Measurements from ENCODE around the gene EID3. TPM values are rescaled to one million over a fixed set of nuclear protein-coding genes. Genes with fewer than 3 reads are reported as not detected.

Gene EID3
- total RNA-seq, 1 experiment from 2014 or later: 3.2 TPM

DNA sequence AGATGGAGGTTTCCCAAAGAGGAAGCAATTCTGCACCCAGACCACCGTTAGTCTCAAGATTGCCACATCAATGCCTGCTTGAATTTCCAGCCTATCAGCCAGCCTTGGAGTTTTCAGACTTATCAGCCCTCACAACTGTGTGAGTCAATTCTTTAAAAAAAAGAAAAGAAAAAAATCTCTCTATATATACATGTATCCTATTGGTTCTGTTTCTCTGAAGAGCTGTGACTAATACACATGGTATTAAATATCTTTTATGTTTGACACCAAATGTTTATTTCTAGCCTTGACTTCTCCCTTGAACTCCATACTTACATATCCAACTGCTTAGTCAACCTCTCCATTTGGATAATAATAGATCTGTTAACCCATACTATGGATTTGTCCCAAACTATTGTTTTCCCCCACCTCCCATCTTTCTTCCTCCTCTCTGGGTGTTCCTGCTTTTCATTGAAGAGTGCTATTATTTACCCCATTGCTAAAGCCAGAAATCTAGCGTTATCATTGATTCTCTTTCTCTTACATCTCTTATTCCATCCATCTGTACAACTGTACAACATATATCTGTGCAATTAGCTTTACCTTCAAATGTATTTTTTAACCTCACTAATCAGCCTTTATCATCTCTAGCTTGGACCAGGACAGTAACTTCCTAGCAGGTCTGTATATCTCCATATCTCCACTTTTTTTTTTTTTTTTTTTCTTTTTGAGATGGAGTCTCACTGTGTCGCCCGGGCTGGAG is 22.7 kb upstream of the EID3 start (continued):
- TF ChIP-seq, protein P1, sequence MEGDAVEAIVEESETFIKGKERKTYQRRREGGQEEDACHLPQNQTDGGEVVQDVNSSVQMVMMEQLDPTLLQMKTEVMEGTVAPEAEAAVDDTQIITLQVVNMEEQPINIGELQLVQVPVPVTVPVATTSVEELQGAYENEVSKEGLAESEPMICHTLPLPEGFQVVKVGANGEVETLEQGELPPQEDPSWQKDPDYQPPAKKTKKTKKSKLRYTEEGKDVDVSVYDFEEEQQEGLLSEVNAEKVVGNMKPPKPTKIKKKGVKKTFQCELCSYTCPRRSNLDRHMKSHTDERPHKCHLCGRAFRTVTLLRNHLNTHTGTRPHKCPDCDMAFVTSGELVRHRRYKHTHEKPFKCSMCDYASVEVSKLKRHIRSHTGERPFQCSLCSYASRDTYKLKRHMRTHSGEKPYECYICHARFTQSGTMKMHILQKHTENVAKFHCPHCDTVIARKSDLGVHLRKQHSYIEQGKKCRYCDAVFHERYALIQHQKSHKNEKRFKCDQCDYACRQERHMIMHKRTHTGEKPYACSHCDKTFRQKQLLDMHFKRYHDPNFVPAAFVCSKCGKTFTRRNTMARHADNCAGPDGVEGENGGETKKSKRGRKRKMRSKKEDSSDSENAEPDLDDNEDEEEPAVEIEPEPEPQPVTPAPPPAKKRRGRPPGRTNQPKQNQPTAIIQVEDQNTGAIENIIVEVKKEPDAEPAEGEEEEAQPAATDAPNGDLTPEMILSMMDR (IDR thresholded peaks at IDR 0.05): no peak
- TF ChIP-seq, protein P2, sequence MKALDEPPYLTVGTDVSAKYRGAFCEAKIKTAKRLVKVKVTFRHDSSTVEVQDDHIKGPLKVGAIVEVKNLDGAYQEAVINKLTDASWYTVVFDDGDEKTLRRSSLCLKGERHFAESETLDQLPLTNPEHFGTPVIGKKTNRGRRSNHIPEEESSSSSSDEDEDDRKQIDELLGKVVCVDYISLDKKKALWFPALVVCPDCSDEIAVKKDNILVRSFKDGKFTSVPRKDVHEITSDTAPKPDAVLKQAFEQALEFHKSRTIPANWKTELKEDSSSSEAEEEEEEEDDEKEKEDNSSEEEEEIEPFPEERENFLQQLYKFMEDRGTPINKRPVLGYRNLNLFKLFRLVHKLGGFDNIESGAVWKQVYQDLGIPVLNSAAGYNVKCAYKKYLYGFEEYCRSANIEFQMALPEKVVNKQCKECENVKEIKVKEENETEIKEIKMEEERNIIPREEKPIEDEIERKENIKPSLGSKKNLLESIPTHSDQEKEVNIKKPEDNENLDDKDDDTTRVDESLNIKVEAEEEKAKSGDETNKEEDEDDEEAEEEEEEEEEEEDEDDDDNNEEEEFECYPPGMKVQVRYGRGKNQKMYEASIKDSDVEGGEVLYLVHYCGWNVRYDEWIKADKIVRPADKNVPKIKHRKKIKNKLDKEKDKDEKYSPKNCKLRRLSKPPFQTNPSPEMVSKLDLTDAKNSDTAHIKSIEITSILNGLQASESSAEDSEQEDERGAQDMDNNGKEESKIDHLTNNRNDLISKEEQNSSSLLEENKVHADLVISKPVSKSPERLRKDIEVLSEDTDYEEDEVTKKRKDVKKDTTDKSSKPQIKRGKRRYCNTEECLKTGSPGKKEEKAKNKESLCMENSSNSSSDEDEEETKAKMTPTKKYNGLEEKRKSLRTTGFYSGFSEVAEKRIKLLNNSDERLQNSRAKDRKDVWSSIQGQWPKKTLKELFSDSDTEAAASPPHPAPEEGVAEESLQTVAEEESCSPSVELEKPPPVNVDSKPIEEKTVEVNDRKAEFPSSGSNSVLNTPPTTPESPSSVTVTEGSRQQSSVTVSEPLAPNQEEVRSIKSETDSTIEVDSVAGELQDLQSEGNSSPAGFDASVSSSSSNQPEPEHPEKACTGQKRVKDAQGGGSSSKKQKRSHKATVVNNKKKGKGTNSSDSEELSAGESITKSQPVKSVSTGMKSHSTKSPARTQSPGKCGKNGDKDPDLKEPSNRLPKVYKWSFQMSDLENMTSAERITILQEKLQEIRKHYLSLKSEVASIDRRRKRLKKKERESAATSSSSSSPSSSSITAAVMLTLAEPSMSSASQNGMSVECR (CRISPR knock-in tag; IDR thresholded peaks at IDR 0.05; ENCODE audit: borderline replicate concordance): no peak
- TF ChIP-seq, protein P3, sequence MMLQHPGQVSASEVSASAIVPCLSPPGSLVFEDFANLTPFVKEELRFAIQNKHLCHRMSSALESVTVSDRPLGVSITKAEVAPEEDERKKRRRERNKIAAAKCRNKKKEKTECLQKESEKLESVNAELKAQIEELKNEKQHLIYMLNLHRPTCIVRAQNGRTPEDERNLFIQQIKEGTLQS (CRISPR knock-in tag; conservative IDR thresholded peaks at IDR 0.05): no peak
- TF ChIP-seq MXD4 (CRISPR knock-in tag; IDR thresholded peaks at IDR 0.05; ENCODE audit: borderline replicate concordance) (no peak), MYBL2 (CRISPR knock-in tag; IDR thresholded peaks at IDR 0.05) (no peak)
- TF ChIP-seq, protein P4, sequence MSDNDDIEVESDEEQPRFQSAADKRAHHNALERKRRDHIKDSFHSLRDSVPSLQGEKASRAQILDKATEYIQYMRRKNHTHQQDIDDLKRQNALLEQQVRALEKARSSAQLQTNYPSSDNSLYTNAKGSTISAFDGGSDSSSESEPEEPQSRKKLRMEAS (CRISPR knock-in tag; IDR thresholded peaks at IDR 0.05): no peak
- TF ChIP-seq, protein P5, sequence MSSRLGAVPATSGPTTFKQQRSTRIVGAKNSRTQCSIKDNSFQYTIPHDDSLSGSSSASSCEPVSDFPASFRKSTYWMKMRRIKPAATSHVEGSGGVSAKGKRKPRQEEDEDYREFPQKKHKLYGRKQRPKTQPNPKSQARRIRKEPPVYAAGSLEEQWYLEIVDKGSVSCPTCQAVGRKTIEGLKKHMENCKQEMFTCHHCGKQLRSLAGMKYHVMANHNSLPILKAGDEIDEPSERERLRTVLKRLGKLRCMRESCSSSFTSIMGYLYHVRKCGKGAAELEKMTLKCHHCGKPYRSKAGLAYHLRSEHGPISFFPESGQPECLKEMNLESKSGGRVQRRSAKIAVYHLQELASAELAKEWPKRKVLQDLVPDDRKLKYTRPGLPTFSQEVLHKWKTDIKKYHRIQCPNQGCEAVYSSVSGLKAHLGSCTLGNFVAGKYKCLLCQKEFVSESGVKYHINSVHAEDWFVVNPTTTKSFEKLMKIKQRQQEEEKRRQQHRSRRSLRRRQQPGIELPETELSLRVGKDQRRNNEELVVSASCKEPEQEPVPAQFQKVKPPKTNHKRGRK (CRISPR knock-in tag; IDR thresholded peaks at IDR 0.05; ENCODE audit: borderline replicate concordance): no peak

DNA sequence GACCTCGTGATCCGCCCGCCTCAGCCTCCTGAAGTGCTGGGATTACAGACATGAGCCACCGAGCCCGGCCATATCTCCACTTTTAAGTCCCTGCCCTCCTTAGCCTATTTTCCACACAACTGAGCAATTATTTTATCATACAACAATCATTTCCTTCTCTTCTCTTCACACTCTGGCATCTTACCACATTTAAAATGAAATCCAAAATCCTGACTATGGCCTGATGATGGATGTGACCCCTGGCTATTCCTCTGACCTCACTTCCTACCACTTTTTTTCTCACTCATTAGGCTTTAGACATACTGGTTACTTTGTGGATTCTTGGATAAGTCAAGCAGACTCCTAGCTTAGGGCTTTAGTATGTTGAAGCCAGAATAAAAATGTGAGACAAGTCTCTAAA is 21.9 kb upstream of the EID3 start:
- Mint-ChIP-seq H3K9me3 (peaks cover 7% of the 10 kb centered on the region; the same call in 1 of the 2 replicates), H3K27me3 (ENCODE audit: low read depth) (no peaks in the 10 kb centered on the region; the same call in 1 of the 2 replicates), H3K4me3 (no peak overlapping the region), H3K4me1 (peaks cover 16% of the 10 kb centered on the region), H3K27ac (no peak overlapping the region), H3K36me3 (no peaks in the 10 kb centered on the region)
- ChIA-PET POLR2A (no interaction called here), CTCF (no interaction called here)
- ATAC-seq (no peak), DNase-seq (ENCODE audit: low spot score) (no peak)
- TF ChIP-seq, protein P6, sequence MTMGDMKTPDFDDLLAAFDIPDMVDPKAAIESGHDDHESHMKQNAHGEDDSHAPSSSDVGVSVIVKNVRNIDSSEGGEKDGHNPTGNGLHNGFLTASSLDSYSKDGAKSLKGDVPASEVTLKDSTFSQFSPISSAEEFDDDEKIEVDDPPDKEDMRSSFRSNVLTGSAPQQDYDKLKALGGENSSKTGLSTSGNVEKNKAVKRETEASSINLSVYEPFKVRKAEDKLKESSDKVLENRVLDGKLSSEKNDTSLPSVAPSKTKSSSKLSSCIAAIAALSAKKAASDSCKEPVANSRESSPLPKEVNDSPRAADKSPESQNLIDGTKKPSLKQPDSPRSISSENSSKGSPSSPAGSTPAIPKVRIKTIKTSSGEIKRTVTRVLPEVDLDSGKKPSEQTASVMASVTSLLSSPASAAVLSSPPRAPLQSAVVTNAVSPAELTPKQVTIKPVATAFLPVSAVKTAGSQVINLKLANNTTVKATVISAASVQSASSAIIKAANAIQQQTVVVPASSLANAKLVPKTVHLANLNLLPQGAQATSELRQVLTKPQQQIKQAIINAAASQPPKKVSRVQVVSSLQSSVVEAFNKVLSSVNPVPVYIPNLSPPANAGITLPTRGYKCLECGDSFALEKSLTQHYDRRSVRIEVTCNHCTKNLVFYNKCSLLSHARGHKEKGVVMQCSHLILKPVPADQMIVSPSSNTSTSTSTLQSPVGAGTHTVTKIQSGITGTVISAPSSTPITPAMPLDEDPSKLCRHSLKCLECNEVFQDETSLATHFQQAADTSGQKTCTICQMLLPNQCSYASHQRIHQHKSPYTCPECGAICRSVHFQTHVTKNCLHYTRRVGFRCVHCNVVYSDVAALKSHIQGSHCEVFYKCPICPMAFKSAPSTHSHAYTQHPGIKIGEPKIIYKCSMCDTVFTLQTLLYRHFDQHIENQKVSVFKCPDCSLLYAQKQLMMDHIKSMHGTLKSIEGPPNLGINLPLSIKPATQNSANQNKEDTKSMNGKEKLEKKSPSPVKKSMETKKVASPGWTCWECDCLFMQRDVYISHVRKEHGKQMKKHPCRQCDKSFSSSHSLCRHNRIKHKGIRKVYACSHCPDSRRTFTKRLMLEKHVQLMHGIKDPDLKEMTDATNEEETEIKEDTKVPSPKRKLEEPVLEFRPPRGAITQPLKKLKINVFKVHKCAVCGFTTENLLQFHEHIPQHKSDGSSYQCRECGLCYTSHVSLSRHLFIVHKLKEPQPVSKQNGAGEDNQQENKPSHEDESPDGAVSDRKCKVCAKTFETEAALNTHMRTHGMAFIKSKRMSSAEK (CRISPR knock-in tag; IDR thresholded peaks at IDR 0.05; ENCODE audit: borderline replicate concordance): no peak
- TF ChIP-seq RORB (CRISPR knock-in tag; IDR thresholded peaks at IDR 0.05): no peak
- TF ChIP-seq NFATC4 (CRISPR knock-in tag; IDR thresholded peaks at IDR 0.05): no peak
- TF ChIP-seq ZNF121 (CRISPR knock-in tag; IDR thresholded peaks at IDR 0.05): no peak
- no peak for TF ChIP-seq SP1 (CRISPR knock-in tag; conservative IDR thresholded peaks at IDR 0.05)
- TF ChIP-seq, protein P7, sequence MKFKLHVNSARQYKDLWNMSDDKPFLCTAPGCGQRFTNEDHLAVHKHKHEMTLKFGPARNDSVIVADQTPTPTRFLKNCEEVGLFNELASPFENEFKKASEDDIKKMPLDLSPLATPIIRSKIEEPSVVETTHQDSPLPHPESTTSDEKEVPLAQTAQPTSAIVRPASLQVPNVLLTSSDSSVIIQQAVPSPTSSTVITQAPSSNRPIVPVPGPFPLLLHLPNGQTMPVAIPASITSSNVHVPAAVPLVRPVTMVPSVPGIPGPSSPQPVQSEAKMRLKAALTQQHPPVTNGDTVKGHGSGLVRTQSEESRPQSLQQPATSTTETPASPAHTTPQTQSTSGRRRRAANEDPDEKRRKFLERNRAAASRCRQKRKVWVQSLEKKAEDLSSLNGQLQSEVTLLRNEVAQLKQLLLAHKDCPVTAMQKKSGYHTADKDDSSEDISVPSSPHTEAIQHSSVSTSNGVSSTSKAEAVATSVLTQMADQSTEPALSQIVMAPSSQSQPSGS (CRISPR knock-in tag; IDR thresholded peaks at IDR 0.05; ENCODE audit: borderline replicate concordance, low read depth): no peak
- TF ChIP-seq, protein P8, sequence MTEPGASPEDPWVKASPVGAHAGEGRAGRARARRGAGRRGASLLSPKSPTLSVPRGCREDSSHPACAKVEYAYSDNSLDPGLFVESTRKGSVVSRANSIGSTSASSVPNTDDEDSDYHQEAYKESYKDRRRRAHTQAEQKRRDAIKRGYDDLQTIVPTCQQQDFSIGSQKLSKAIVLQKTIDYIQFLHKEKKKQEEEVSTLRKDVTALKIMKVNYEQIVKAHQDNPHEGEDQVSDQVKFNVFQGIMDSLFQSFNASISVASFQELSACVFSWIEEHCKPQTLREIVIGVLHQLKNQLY (CRISPR knock-in tag; IDR thresholded peaks at IDR 0.05): no peak
- TF ChIP-seq, protein P9, sequence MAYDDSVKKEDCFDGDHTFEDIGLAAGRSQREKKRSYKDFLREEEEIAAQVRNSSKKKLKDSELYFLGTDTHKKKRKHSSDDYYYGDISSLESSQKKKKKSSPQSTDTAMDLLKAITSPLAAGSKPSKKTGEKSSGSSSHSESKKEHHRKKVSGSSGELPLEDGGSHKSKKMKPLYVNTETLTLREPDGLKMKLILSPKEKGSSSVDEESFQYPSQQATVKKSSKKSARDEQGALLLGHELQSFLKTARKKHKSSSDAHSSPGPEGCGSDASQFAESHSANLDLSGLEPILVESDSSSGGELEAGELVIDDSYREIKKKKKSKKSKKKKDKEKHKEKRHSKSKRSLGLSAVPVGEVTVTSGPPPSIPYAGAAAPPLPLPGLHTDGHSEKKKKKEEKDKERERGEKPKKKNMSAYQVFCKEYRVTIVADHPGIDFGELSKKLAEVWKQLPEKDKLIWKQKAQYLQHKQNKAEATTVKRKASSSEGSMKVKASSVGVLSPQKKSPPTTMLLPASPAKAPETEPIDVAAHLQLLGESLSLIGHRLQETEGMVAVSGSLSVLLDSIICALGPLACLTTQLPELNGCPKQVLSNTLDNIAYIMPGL (CRISPR knock-in tag; IDR thresholded peaks at IDR 0.05): no peak
- TF ChIP-seq SOX15 (CRISPR knock-in tag; IDR thresholded peaks at IDR 0.05): no peak
- no peak for TF ChIP-seq JUN (CRISPR knock-in tag; IDR thresholded peaks at IDR 0.05)

All from WTC11 (cell line).